HEK293 (cell line): Measurements from ENCODE around the gene KIF4A.

Source experiments
- EGR2 ChIP-seq: fragments of 450-650 bp; formaldehyde crosslinking; IDR thresholded peaks from 2 replicates; pipeline ENCODE4 v1.5.1; 2016; ENCODE audit warnings: low read depth, missing biosample characterization, missing genetic modification characterization
- GLI4 ChIP-seq: fragments of 450-650 bp; formaldehyde crosslinking; IDR thresholded peaks from 2 replicates; pipeline ENCODE4 v1.5.1; 2016; ENCODE audit warnings: missing biosample characterization, missing genetic modification characterization
- KLF8 ChIP-seq: fragments of 450-650 bp; formaldehyde crosslinking; IDR thresholded peaks from 2 replicates; pipeline ENCODE4 v1.5.1; 2016; ENCODE audit warnings: missing biosample characterization, missing genetic modification characterization
- KLF9 ChIP-seq: fragments of 450-650 bp; formaldehyde crosslinking; IDR thresholded peaks from 2 replicates; pipeline ENCODE4 v1.5.1; 2016; ENCODE audit warnings: missing biosample characterization, missing genetic modification characterization, low read depth
- MEIS1 ChIP-seq: sonication (generic); formaldehyde crosslinking; IDR thresholded peaks from 2 replicates; pipeline ENCODE4 v1.8.1; 2022; ENCODE audit warnings: missing genetic modification reagents, mild to moderate bottlenecking, borderline replicate concordance
- RBAK ChIP-seq: fragments of 450-650 bp; formaldehyde crosslinking; IDR thresholded peaks from 2 replicates; pipeline ENCODE4 v1.5.1; 2016; ENCODE audit warnings: missing biosample characterization, missing genetic modification characterization
- SCRT1 ChIP-seq: fragments of 450-650 bp; formaldehyde crosslinking; IDR thresholded peaks from 2 replicates; pipeline ENCODE4 v1.5.1; 2016; ENCODE audit warnings: missing biosample characterization, missing genetic modification characterization, borderline replicate concordance
- SP2 ChIP-seq: fragments of 450-650 bp; formaldehyde crosslinking; IDR thresholded peaks from 2 replicates; pipeline ENCODE4 v1.5.1; 2016; ENCODE audit warnings: missing biosample characterization, missing genetic modification characterization
- WT1 ChIP-seq: fragments of 450-650 bp; formaldehyde crosslinking; IDR thresholded peaks from 2 replicates; pipeline ENCODE4 v1.5.1; 2016; ENCODE audit warnings: missing biosample characterization, missing genetic modification characterization
- YY2 ChIP-seq: fragments of 450-650 bp; formaldehyde crosslinking; IDR thresholded peaks from 2 replicates; pipeline ENCODE4 v1.5.1; 2016; ENCODE audit warnings: missing biosample characterization, missing genetic modification characterization
- ZBTB17 ChIP-seq: fragments of 450-650 bp; formaldehyde crosslinking; IDR thresholded peaks from 2 replicates; pipeline ENCODE4 v1.5.1; 2016; ENCODE audit warnings: missing biosample characterization, missing genetic modification characterization
- ZBTB48 ChIP-seq: fragments of 450-650 bp; formaldehyde crosslinking; IDR thresholded peaks from 2 replicates; pipeline ENCODE4 v1.5.1; 2016; ENCODE audit warnings: missing biosample characterization, missing genetic modification characterization
- ZEB2 ChIP-seq: fragments of 450-650 bp; formaldehyde crosslinking; IDR thresholded peaks from 2 replicates; pipeline ENCODE4 v1.5.1; 2016; ENCODE audit warnings: missing biosample characterization, missing genetic modification characterization
- ZNF114 ChIP-seq: fragments of 450-650 bp; formaldehyde crosslinking; IDR thresholded peaks from 2 replicates; pipeline ENCODE4 v1.5.0; 2017; ENCODE audit warnings: missing biosample characterization, missing genetic modification characterization
- ZNF121 ChIP-seq: fragments of 450-650 bp; formaldehyde crosslinking; IDR thresholded peaks from 2 replicates; pipeline ENCODE4 v1.5.1; 2016; ENCODE audit warnings: missing biosample characterization, missing genetic modification characterization
- ZNF146 ChIP-seq: fragments of 450-650 bp; formaldehyde crosslinking; IDR thresholded peaks from 2 replicates; pipeline ENCODE4 v1.5.1; 2016; ENCODE audit warnings: missing biosample characterization, missing genetic modification characterization
- ZNF155 ChIP-seq: fragments of 450-650 bp; formaldehyde crosslinking; IDR thresholded peaks from 2 replicates; pipeline ENCODE4 v1.5.1; 2016; ENCODE audit warnings: missing biosample characterization, missing genetic modification characterization
- ZNF184 ChIP-seq: fragments of 450-650 bp; IDR thresholded peaks from 2 replicates; pipeline ENCODE4 v1.5.1; 2018; ENCODE audit warnings: missing biosample characterization, mild to moderate bottlenecking, missing genetic modification characterization
- ZNF292 ChIP-seq: fragments of 450-650 bp; formaldehyde crosslinking; IDR thresholded peaks from 2 replicates; pipeline ENCODE4 v1.5.1; 2016; ENCODE audit warnings: low read depth, missing biosample characterization, missing genetic modification characterization, borderline replicate concordance
- ZNF350 ChIP-seq: fragments of 450-650 bp; formaldehyde crosslinking; IDR thresholded peaks from 2 replicates; pipeline ENCODE4 v1.5.0; 2017; ENCODE audit warnings: missing biosample characterization, mild to moderate bottlenecking, missing genetic modification characterization
- ZNF394 ChIP-seq: fragments of 450-650 bp; formaldehyde crosslinking; IDR thresholded peaks from 2 replicates; pipeline ENCODE4 v1.5.1; 2016; ENCODE audit warnings: missing biosample characterization, missing genetic modification characterization, mild to moderate bottlenecking, moderate library complexity, borderline replicate concordance
- ZNF521 ChIP-seq: fragments of 450-650 bp; formaldehyde crosslinking; IDR thresholded peaks from 2 replicates; pipeline ENCODE4 v1.5.1; 2017; ENCODE audit warnings: missing biosample characterization, mild to moderate bottlenecking, missing genetic modification characterization
- ZNF560 ChIP-seq: fragments of 450-650 bp; formaldehyde crosslinking; IDR thresholded peaks from 2 replicates; pipeline ENCODE4 v1.5.1; 2017; ENCODE audit warnings: missing biosample characterization, missing genetic modification characterization, borderline replicate concordance
- ZNF654 ChIP-seq: fragments of 450-650 bp; formaldehyde crosslinking; IDR thresholded peaks from 2 replicates; pipeline ENCODE4 v1.5.1; 2016; ENCODE audit warnings: low read depth, missing biosample characterization, missing genetic modification characterization
- ZNF660 ChIP-seq: fragments of 450-650 bp; IDR thresholded peaks from 2 replicates; pipeline ENCODE4 v1.5.1; 2018; ENCODE audit warnings: missing biosample characterization, mild to moderate bottlenecking, missing genetic modification characterization
- ZNF701 ChIP-seq: fragments of 450-650 bp; formaldehyde crosslinking; IDR thresholded peaks from 2 replicates; pipeline ENCODE4 v1.5.1; 2016; ENCODE audit warnings: missing biosample characterization, missing genetic modification characterization
- ZNF768 ChIP-seq: fragments of 450-650 bp; formaldehyde crosslinking; IDR thresholded peaks from 2 replicates; pipeline ENCODE4 v1.5.1; 2018; ENCODE audit warnings: missing biosample characterization, mild to moderate bottlenecking, missing genetic modification characterization
- ZNF785 ChIP-seq: fragments of 450-650 bp; formaldehyde crosslinking; IDR thresholded peaks from 2 replicates; pipeline ENCODE4 v1.5.1; 2016; ENCODE audit warnings: missing biosample characterization, missing genetic modification characterization
- ZXDB ChIP-seq: fragments of 450-650 bp; formaldehyde crosslinking; IDR thresholded peaks from 2 replicates; pipeline ENCODE4 v1.5.1; 2016; ENCODE audit warnings: missing biosample characterization, missing genetic modification characterization
- TF ChIP-seq, protein P1 (sequence below): fragments of 450-650 bp; formaldehyde crosslinking; IDR thresholded peaks from 2 replicates; pipeline ENCODE4 v1.5.1; 2017; ENCODE audit warnings: missing biosample characterization, missing genetic modification characterization
- TF ChIP-seq, protein P2 (sequence below): fragments of 450-650 bp; formaldehyde crosslinking; IDR thresholded peaks from 2 replicates; pipeline ENCODE4 v1.5.1; 2016; ENCODE audit warnings: missing biosample characterization, missing genetic modification characterization, borderline replicate concordance
- TF ChIP-seq, protein P3 (sequence below): fragments of 450-650 bp; formaldehyde crosslinking; optimal IDR thresholded peaks from 2 replicates; pipeline ENCODE3; 2016; ENCODE audit warnings: missing biosample characterization, mild to moderate bottlenecking, missing genetic modification characterization
- TF ChIP-seq, protein P4 (sequence below): fragments of 450-650 bp; formaldehyde crosslinking; IDR thresholded peaks from 2 replicates; pipeline ENCODE4; 2016; ENCODE audit warnings: missing biosample characterization, missing genetic modification characterization
- TF ChIP-seq, protein P5 (sequence below): fragments of 450-650 bp; formaldehyde crosslinking; IDR thresholded peaks from 2 replicates; pipeline ENCODE4 v1.5.1; 2016; ENCODE audit warnings: missing biosample characterization, missing genetic modification characterization, low read depth

Gene KIF4A

DNA sequence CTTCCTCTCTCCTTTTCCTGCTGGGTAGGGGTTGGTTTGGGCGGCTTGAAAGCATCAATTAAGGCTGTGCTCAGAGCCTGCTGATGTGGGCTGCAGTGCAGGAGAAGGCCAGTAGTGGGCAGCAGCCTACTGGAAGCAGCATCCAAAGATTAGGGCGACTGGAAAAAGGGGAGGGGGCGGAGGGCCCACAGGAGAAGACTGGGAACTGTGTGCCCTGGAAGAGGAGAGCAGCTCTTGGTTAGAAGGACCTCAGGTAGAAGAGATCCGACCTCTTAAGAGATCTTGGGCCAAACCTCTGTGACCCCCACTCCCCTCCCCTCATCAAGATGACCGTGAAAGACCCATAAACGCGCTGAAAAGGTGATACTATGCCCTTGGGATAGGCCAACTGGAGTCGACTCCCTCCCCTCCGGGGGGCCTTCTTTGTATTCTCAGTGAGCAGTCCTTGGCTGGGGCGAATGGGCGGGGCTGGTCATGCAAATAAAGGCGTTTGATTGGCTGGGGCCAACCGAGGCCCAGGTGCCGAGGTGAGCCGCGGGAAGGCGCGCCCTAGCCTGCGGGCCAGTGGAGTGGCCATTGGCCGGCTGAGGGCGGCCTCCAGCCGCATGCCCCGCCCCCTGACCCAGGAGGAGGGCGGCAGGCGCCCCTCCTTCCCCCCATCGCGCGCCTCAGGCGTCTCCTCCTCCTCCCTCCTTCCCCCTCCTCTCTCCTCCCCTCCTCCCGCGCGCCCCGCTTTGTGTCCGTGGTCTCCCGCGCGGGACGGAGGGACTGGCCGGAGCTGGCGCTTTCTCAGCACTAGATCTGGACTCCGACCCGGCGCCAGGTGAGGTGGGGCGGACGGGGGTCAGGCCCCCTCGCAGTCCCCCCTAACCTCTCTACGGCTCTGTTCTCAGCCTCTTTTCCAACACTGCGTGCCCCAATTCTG is 164.8 kb downstream of the KIF4A start (continued):
- TF ChIP-seq ZNF292 (no peak), EGR2 (tag by site-specific recombination) (peak; percentile 15; the same call in 1 of the 2 replicates), SP2 (tag by site-specific recombination) (peak; percentile 95), ZNF350 (tag by site-specific recombination) (no peak), WT1 (0 out of 2 replicates have a peak, but pooled peaks have one; percentile 21), ZXDB (tag by site-specific recombination) (peak; percentile 55), ZNF114 (tag by site-specific recombination) (no peak), ZNF155 (tag by site-specific recombination) (no peak), ZNF560 (tag by site-specific recombination) (no peak), ZNF768 (no peak), ZNF654 (tag by site-specific recombination) (peak; percentile 89), ZNF785 (no peak), ZNF701 (tag by site-specific recombination) (no peak), KLF9 (peak; percentile 57), ZNF660 (tag by site-specific recombination) (peak; percentile 47; the same call in 1 of the 2 replicates), RBAK (tag by site-specific recombination) (no peak), ZNF394 (tag by site-specific recombination) (no peak), ZNF521 (no peak), YY2 (tag by site-specific recombination) (no peak), GLI4 (tag by site-specific recombination) (0 out of 2 replicates have a peak, but pooled peaks have one; percentile 76), MEIS1 (CRISPR knock-in tag) (no peak), ZBTB17 (tag by site-specific recombination) (peak; percentile 59; the same call in 1 of the 2 replicates), KLF8 (tag by site-specific recombination) (peak; percentile 61; the same call in 1 of the 2 replicates), ZNF146 (tag by site-specific recombination) (peak; percentile 11; the same call in 1 of the 2 replicates), ZEB2 (tag by site-specific recombination) (peak; percentile 87), SCRT1 (no peak), ZNF184 (tag by site-specific recombination) (no peak), ZBTB48 (tag by site-specific recombination) (no peak), ZNF121 (tag by site-specific recombination) (no peak)
- TF ChIP-seq, protein P1, sequence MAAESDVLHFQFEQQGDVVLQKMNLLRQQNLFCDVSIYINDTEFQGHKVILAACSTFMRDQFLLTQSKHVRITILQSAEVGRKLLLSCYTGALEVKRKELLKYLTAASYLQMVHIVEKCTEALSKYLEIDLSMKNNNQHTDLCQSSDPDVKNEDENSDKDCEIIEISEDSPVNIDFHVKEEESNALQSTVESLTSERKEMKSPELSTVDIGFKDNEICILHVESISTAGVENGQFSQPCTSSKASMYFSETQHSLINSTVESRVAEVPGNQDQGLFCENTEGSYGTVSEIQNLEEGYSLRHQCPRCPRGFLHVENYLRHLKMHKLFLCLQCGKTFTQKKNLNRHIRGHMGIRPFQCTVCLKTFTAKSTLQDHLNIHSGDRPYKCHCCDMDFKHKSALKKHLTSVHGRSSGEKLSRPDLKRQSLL (tag by site-specific recombination), result no peak
- TF ChIP-seq, protein P2, sequence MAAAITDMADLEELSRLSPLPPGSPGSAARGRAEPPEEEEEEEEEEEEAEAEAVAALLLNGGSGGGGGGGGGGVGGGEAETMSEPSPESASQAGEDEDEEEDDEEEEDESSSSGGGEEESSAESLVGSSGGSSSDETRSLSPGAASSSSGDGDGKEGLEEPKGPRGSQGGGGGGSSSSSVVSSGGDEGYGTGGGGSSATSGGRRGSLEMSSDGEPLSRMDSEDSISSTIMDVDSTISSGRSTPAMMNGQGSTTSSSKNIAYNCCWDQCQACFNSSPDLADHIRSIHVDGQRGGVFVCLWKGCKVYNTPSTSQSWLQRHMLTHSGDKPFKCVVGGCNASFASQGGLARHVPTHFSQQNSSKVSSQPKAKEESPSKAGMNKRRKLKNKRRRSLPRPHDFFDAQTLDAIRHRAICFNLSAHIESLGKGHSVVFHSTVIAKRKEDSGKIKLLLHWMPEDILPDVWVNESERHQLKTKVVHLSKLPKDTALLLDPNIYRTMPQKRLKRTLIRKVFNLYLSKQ (tag by site-specific recombination), result no peak
- TF ChIP-seq, protein P3, sequence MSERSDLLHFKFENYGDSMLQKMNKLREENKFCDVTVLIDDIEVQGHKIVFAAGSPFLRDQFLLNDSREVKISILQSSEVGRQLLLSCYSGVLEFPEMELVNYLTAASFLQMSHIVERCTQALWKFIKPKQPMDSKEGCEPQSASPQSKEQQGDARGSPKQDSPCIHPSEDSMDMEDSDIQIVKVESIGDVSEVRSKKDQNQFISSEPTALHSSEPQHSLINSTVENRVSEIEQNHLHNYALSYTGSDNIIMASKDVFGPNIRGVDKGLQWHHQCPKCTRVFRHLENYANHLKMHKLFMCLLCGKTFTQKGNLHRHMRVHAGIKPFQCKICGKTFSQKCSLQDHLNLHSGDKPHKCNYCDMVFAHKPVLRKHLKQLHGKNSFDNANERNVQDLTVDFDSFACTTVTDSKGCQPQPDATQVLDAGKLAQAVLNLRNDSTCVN (tag by site-specific recombination), result peak; percentile 69
- TF ChIP-seq, protein P4, sequence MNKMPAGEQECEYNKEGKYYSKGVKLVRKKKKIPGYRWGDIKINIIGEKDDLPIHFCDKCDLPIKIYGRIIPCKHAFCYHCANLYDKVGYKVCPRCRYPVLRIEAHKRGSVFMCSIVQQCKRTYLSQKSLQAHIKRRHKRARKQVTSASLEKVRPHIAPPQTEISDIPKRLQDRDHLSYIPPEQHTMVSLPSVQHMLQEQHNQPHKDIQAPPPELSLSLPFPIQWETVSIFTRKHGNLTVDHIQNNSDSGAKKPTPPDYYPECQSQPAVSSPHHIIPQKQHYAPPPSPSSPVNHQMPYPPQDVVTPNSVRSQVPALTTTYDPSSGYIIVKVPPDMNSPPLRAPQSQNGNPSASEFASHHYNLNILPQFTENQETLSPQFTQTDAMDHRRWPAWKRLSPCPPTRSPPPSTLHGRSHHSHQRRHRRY (tag by site-specific recombination), result no peak
- TF ChIP-seq, protein P5, sequence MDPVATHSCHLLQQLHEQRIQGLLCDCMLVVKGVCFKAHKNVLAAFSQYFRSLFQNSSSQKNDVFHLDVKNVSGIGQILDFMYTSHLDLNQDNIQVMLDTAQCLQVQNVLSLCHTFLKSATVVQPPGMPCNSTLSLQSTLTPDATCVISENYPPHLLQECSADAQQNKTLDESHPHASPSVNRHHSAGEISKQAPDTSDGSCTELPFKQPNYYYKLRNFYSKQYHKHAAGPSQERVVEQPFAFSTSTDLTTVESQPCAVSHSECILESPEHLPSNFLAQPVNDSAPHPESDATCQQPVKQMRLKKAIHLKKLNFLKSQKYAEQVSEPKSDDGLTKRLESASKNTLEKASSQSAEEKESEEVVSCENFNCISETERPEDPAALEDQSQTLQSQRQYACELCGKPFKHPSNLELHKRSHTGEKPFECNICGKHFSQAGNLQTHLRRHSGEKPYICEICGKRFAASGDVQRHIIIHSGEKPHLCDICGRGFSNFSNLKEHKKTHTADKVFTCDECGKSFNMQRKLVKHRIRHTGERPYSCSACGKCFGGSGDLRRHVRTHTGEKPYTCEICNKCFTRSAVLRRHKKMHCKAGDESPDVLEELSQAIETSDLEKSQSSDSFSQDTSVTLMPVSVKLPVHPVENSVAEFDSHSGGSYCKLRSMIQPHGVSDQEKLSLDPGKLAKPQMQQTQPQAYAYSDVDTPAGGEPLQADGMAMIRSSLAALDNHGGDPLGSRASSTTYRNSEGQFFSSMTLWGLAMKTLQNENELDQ (tag by site-specific recombination), result no peak
